IPS-15b (cell line): Measurements from ENCODE around the gene NPIPA3.
"Not testable (repeated sequence)": the region's sequence is repeated elsewhere in the genome, so short reads cannot be mapped to it uniquely, and the experiment has no call there.

Experiments
- H3K27me3 ChIP-seq: one replicate; pipeline ENCODE4 v1.6.1; 2013; ENCODE audit warnings: low read length; ENCODE audit not compliant: control insufficient read depth, insufficient read depth
- H3K36me3 ChIP-seq: one replicate; pipeline ENCODE4 v1.6.1; 2013; ENCODE audit warnings: low read length; ENCODE audit not compliant: control insufficient read depth, insufficient read depth
- H3K4me1 ChIP-seq: one replicate; pipeline ENCODE4 v1.6.1; 2013; ENCODE audit warnings: mild to moderate bottlenecking, low read length; ENCODE audit not compliant: control insufficient read depth, insufficient read depth
- H3K4me3 ChIP-seq: one replicate; pipeline ENCODE4 v1.5.1; 2013; ENCODE audit warnings: low read depth, low read length
- H3K9ac ChIP-seq: one replicate; pipeline ENCODE4 v1.6.1; 2013; ENCODE audit warnings: low read depth, mild to moderate bottlenecking, low read length
- H3K9me3 ChIP-seq: one replicate; pipeline ENCODE4 v1.6.1; 2013; ENCODE audit warnings: mild to moderate bottlenecking, low read length; ENCODE audit not compliant: control insufficient read depth, insufficient read depth

The NPIPA3 gene

DNA sequence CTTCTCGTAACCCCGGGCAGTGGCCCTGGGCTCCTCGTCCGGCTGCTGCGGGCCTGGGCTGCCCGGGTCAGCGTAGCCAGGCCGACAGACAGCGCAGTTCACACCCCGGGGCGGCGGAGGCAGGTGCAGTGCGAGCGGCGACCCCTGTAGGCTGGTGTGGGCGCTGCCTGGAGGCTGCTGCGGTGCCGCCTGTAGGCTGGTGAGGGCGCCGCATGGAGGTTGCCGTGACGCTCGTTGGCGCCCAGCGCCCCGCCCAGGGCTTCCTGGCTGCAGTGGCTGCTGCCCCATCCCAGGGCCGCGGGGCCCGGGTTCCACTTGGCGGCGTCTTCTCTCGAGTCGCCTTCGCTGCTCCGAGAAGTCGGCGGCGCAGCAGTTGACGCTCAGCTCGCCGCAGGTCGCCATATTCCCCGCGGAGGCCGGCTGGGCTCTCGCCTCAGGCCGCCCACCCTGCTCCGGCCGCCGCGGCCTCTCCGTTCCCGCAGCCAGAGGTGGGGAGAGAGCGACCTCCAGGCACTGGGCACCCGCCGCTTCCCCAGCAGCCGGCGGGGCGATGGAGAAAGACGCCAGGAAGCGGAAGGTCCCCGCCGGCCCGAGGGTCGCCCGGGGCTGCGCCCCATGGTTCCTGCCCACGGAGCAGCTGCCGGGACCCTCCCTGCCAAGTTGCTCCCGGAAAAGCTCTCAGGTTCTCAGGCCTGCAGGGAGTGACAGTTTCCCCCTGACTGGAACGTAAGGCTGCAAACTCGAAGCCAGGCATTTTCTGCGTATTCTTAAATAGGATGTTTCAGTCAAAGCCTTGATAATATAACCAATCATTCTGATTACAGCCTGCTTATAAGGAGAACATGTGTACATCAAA, at the start of gene NPIPA3:
TSS of gene NPIPA3 (plus strand) at position 256 of the 856 bp plus-strand sequence. CDS start 5,533 bp downstream, outside the sequence.
- H3K9ac ChIP-seq, H3K4me1 ChIP-seq, H3K36me3 ChIP-seq, H3K27me3 ChIP-seq, H3K9me3 ChIP-seq, H3K4me3 ChIP-seq: not testable (repeated sequence)

DNA sequence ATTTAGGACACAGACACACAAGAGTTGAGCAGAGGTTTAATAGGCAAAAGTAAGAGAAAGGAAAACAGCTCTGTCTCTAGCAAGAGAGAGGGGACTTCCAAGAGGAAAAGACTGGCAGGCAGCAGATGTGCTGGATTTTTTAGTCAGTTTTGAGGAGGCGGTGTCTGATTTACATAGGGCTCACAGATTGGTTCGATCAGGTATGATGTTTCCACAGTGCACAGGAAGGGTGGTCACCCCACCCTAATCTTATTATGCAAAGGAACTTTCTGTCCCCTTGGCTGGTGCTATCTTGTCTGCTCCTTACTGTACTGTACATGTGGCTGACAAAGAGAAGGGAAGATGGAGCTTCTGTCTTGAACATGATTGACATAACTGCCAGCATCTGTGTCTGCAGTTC, 45.1 kb upstream of the NPIPA3 start:
- Histone ChIP-seq H3K27me3 (no peaks in the 10 kb centered on the region), H3K36me3 (peaks cover 51% of the 10 kb centered on the region), H3K9ac (no peak overlapping the region)

DNA sequence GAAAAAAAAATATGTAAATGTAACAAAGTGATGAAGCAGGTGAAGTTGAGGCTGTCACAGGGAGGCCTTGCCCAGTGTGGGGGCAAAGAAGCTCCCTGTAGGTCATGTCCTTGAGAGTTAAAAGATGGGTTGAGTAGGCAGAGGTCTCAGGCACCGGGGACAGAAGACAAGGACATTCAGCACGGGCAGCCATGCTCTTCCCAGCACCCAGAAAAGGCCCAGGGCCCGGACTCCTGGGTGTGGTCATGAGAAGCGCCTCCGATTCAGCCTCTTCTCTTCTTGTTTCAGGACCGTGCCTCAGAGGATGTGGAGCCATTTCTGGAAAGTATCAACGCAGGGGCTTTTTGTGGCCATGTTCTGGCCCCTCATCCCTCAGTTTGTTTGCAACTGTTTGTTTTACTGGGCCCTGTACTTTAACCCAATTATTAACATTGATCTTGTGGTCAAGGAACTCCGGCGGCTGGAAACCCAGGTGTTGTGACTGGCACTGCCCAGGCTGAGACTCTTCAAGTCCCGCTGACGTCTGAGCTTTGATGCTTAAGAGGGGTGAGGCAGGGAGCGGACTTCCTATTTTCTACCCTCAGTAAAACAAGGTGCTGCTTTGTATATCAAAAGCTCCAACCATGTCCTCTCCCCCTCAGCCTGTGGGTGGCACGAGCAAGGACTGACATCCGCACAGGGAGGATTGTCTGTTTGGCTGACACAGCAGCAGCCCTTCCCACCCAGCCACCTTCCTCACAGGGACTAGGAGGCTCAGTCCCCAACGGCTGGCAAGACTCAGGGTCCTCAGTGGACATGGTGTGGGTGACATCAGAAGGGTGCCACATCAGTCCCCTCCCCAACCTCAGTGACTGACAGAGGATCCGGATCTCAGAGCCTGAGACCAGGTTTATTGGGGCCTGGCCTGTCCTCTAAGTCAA, 35.6 kb upstream of the NPIPA3 start:
- Histone ChIP-seq H3K9ac (no peak overlapping the region), H3K4me3 (no peak overlapping the region), H3K36me3 (peaks cover 37% of the 10 kb centered on the region), H3K9me3 (no peaks in the 10 kb centered on the region), H3K27me3 (no peaks in the 10 kb centered on the region), H3K4me1 (no peaks in the 10 kb centered on the region)

More for the DNA sequence above, 45.1 kb upstream of the NPIPA3 start:
- Histone ChIP-seq H3K4me3 (no peak overlapping the region), H3K4me1 (no peaks in the 10 kb centered on the region), H3K9me3 (no peaks in the 10 kb centered on the region)

DNA sequence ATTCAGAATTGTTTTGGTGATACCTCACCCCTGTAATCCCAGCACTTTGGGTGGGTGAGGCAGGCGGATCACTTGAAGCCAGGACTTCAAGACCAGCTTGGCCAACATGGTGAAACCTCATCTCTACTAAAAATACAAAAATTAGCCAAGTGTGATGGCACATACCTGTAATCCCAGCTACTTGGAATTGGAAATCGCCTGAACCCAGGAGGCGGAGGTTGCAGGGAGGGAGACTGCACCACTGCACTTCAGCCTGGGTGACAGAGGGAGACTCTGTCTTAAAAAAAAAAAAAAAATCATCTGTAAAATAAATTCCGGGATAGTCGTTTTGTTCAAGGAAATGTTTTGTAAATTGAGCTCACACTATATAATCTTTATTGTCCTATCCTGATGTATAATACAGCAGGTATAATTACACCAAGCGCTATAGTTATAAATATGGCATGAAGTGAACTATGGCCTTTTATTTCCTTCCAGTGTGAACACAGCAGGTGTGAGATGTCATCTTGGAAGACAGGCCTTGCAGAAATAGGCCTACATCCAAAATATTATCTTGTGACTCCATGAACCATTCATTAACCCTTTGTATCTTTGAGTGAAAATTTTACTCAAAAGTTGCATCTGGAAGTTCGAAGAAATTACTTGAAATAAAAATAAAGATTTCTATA, 34.5 kb upstream of the NPIPA3 start:
- no peaks in the 10 kb centered on the region for H3K27me3 ChIP-seq
- no peak overlapping the region for H3K4me3 ChIP-seq
- H3K4me1 ChIP-seq, result no peaks in the 10 kb centered on the region
- no peaks in the 10 kb centered on the region for H3K9me3 ChIP-seq
- peaks cover 31% of the 10 kb centered on the region for H3K36me3 ChIP-seq
- no peak overlapping the region for H3K9ac ChIP-seq

DNA sequence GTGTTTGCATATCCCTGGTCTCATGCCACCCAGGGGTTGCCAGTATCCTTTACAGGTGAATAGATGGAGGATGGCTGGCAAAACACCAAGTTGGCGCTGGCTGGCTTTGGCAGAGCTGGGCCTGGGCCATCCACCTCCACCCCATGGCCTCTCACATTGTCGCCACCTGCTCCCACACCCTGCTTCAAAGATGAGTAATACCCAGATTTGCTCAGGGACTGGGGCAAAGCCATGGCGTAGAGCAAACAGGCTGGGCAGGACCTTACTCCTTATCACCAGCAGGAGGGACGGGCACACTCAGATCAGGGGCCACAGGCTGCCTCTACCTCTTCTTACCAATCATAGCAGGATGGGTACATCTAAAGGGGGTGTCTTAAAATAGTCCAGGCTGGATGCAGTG, 33.4 kb upstream of the NPIPA3 start:
- peaks cover 25% of the 10 kb centered on the region for H3K36me3 ChIP-seq
- H3K4me3 ChIP-seq, result no peak overlapping the region
- H3K4me1 ChIP-seq, result no peaks in the 10 kb centered on the region
- H3K9me3 ChIP-seq, result no peaks in the 10 kb centered on the region
- H3K9ac ChIP-seq, result no peak overlapping the region
- no peaks in the 10 kb centered on the region for H3K27me3 ChIP-seq

DNA sequence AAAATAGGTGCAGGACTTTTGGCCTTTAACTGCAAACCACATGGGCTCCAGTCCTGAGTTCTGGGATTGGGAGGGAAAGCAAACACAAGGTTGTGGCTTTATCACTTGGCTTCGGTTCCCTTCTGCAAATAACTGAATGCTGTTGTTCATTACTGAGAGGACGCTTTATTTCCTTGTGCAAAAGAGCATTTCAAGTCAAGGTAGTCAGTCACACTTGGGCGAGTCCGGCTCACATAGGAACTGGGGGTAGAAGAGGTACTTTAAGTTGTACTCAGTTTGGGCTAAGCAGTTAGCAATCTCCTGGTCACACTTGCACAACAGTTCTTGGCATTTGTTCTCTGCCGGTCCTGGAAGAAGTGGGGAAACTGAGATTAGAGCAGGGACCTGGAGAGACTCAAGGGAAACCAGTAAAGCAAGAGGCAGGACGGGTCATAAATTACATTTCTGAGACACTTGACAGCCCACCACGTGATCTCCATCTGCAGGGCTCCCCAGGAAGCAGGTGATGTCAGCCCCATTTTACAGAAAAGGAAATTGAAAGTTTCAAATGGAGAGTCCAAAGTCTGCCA, 30.7 kb upstream of the NPIPA3 start:
- no peak overlapping the region for H3K4me3 ChIP-seq
- H3K36me3 ChIP-seq, result peaks cover 9% of the 10 kb centered on the region
- no peaks in the 10 kb centered on the region for H3K9me3 ChIP-seq
- no peaks in the 10 kb centered on the region for H3K4me1 ChIP-seq
- H3K9ac ChIP-seq, result no peak overlapping the region
- H3K27me3 ChIP-seq, result no peaks in the 10 kb centered on the region

DNA sequence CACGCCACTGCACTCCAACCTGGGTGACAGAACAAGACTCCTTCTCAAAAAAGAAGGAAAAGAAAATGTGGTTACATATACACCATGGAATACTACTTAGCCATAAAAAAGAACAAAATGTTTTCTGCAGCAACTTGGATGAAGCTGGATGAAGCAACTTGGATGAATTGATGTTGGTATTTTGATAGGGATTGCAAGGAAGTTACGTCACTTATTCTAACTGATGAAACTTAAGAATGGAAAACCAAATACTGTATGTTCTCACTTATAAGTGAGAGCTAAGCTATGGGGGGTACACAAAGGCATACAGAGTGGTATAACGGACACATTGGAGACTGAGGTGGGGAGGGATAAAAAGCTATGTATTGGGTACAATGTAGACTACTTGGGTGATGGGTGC, 26.6 kb upstream of the NPIPA3 start:
- Histone ChIP-seq H3K9ac (no peak overlapping the region), H3K4me1 (no peaks in the 10 kb centered on the region), H3K9me3 (no peaks in the 10 kb centered on the region), H3K36me3 (peaks cover 2% of the 10 kb centered on the region), H3K4me3 (no peak overlapping the region), H3K27me3 (no peaks in the 10 kb centered on the region)

DNA sequence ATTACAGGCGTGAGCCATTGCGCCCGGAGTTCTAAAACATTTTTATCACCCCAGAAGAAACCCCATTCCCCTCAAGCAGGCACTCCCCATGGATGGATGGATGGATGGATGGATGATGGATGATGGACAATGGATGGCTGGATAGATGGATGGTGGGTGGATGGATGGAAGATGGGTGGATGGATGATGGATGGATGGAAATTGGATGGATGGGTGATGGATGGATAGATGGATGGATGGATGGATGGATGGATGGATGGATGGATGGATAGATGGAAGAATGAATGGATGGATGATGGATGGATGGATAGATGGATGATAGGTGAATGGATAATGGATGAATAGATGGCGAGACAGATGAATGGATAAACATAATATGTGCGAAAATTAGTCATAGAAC, 25.6 kb upstream of the NPIPA3 start:
- H3K27me3 ChIP-seq, result no peaks in the 10 kb centered on the region
- H3K4me3 ChIP-seq, result no peak overlapping the region
- no peak overlapping the region for H3K9ac ChIP-seq

DNA sequence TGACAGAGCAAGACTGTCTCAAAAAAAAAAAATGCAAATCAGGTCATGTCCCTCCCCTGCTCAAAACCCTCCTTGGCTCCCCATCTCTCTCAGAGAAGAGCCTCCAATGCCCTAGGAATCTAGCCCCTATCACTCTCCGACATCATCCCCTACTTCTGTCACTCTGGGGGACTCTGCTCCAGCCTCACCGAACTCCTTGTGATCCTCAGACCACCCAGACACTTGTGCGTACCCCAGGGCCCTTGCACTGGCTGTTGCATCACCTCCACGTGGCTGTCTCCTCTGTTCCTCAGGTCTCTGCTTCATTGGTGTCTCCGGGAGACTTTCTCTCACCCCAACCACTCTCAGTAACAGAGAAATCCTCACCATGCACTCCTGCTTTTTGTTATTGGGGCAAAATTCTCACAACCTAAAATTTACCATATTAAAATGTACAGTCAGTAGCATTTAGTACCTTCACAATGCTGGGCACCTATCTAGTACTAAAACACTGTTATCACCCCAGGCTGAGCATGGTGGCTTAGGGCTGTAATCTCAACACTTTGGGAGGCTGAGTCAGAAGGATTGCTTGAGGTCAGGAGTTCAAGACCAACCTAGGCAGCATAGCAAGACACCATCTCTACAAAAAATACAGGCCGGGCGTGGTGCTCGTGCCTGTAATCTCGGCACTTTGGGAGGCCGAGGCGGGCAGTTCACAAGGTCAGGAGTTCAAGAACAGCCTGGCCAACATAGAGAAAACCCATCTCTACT, 24.3 kb upstream of the NPIPA3 start:
- Histone ChIP-seq H3K9me3 (no peaks in the 10 kb centered on the region), H3K36me3 (peaks cover 2% of the 10 kb centered on the region), H3K4me1 (no peaks in the 10 kb centered on the region), H3K9ac (no peak overlapping the region), H3K4me3 (no peak overlapping the region), H3K27me3 (no peaks in the 10 kb centered on the region)

More for the DNA sequence above, 25.6 kb upstream of the NPIPA3 start:
- Histone ChIP-seq H3K4me1 (no peaks in the 10 kb centered on the region), H3K9me3 (no peaks in the 10 kb centered on the region), H3K36me3 (peaks cover 2% of the 10 kb centered on the region)

DNA sequence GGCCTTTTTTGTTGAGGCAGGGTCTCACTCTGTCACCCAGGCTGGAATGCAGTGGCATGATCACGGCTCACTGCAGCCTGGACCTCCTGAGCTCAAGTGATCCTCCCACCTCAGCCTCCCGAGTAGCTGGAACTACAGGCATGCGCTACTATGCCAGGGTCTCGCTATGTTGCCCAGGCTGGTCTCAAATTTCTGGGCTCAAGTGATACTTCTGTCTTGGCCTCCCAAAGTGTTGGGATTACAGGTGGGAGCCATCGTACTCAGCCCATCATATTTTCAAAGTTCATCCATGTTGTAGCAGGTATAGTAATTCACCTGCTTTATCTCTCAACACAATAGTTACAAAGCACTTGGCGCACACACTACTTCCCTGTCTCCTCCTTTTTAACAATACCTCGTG, 22.8 kb upstream of the NPIPA3 start:
- not testable (repeated sequence) for H3K27me3 ChIP-seq, H3K36me3 ChIP-seq, H3K9ac ChIP-seq, H3K4me1 ChIP-seq, H3K9me3 ChIP-seq, H3K4me3 ChIP-seq

DNA sequence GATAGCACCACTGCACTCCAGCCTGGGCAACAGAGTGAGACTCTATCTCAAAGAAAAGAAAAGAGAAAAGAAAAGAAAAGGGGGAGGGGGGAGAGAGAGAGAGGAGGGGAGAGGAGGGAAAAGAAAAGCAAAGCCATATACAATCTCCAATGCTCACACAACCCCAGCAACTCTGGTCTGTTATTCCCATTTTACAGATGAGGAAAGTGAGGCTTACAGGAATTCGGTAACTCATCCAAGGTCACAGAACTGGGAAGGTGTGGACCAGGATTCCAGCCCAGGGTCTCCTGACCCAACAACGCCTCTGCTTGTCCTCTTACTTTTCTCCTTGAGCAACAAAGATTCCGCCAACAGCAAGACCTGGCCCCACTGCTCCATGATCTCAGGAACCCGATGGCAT, 22.1 kb upstream of the NPIPA3 start:
- Histone ChIP-seq H3K36me3 (peaks cover 2% of the 10 kb centered on the region), H3K4me3 (no peak overlapping the region), H3K9ac (no peak overlapping the region), H3K4me1 (no peaks in the 10 kb centered on the region), H3K27me3 (no peaks in the 10 kb centered on the region), H3K9me3 (no peaks in the 10 kb centered on the region)
